Stimulated activated CD4-positive, alpha-beta T cell treated with anti-CD3 and anti-CD28 coated beads, Interleukin-4, amount 100 ng/mL, for 48 hours (primary cell): ENCODE data around the gene PSTPIP1.

Source experiments
- DNase-seq, 2 donors: peaks; one replicate each; pipeline ENCODE4 v3.0.0-alpha.2; 2020; ENCODE audit warnings: low read depth in 2 of 2

Gene PSTPIP1

DNA sequence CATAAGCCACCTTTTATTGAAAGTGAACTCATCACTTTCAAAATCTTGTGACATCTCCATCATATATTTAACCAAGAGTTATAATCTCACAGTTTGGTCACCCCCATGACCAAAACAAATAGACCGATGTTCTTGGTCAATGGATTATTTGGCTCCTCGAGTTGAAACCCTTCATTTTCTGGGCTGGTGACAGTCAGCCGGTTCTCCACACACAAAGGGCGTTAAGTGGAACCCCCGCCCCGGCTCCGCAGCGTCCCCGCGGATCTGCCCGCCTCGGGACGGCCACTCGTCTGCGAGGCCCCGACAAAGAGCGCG is 75.2 kb downstream of the PSTPIP1 start:
- DNase-seq = no peak

- DNase-seq = peak; percentile 84 to 92
These were observed 75.8 kb downstream of the PSTPIP1 start, which contains the start of gene TSPAN3 for GRCh38 chr15:77070495-77071304. Gene TSPAN3 (minus strand): TSS chr15:77071109. CDS start chr15:77070954, 155 bp downstream.

DNA sequence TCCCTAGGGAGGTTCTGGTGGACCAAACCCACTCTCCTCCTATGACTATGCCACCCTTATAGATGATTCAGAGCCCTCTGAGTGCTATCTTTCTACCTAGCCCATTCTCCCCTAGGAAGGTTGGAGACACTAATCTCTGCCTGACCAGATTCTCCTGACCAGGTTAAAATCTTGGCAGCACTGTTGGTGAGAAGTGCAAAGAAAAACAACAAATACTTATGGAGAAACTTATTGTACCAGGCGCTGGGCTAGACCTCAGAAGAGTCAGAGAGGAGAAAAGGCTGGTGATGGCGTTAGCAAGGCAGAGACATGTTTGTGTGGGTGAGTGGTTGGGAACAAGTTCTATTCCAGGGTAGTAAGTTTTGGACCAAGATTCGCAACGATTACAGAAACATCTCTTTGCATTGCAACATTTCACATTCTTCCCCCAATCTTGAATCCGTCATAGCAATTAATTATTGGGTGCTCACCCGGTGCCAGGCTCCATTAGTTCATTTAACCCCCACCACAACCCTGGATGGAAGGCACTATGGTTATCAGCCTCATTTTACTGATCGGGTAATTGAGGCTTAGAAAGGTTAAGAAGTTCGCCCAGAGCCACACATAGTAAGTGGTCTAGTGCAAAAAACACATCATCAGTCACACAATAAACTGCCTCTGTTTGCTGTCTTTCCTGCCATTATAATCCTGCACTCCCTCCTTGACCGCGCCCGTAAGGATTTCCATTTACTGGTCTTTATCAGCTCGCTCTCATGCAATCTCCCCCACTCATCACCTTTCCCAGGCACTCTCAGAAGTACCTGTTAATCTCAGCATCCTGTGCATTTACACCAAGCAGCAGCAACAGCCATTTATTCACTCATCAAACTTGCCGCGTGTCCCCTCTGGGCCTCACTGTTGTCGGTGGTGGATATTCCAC is 76.6 kb downstream of the PSTPIP1 start:
- no peak for DNase-seq

DNA sequence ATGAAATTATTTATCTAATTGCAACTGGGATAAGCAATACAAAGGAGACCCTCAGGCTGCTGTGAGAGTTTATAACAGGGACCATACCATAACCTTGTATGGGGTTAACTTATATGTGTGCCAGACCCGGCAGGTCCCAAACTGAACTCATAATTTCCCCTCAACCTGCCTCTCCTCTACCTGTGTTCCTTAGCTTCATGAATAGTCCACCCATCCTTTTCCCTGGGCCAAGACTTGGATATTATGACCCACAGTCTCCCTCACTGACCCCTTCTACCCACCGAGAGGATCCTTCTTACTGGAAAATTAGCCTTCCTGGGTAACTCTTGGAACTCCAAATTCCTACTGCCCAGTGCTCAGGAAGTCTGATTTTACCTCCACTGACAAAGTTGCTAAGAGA is 79.4 kb downstream of the PSTPIP1 start:
- no peak for DNase-seq

- DNase-seq = no peak
These were observed 80.6 kb downstream of the PSTPIP1 start for GRCh38 chr15:77075528-77075927.

GRCh38 chr15:77076323-77076915 is 81.5 kb downstream of the PSTPIP1 start:
- DNase-seq = no peak

GRCh38 chr15:77081971-77082370 is 87.0 kb downstream of the PSTPIP1 start:
- DNase-seq = no peak

DNA sequence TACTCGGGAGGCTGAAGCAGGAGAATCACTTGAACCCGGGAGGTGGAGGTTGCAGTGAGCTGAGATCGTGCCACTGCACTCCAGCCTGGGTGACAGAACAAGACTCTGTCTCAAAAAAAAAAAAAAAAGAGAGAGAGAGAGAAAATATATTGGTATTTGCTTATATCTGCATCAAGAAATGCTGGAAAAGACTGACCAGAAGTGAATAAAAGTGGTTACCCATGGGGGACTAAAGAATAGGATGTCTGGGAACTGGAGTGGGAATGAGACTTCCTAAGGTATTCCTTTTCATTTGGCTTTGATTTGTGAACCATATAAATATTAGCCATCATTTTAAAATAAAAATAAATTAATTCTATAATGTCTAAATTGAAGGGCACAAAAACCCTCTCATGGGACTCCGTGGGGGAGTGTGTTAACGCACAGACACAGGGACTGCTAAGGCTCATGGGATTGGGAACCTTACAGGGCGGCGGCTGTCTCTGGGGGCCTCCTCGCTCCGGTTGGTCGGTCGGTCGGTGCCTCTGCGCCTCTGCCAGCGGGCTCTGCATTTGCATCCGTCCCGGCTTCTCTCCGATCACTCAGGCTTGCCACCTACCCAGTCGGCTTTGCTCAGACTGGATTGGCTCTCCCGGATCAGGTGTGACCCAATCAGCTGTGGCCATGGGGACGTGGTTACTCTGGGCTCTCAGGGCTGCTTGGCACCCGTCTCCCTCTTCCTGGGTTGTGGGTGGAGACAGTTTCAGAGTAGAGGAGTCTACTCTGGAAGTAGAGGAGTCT is 88.6 kb downstream of the PSTPIP1 start:
- DNase-seq = peak; percentile 43 to 52

DNA sequence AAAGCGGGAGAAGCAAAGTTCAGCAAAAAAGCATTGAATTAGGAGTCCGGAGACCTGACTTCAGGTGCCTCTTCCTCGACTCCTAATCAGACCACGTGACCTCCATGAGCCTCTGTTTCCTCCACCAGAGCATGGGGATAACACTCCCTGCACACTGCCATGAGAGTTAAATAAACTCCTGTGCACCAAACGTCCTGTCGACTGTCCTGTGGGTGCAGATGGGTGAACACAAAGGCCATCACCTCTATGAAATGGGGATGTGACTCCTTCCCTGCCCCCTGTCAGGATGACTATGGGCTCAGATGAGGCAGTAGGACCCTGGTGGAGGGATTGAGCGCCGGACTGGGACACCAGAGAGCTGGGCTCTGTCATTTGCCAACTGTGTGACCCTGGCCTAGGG is 89.5 kb downstream of the PSTPIP1 start:
- DNase-seq = no peak

DNA sequence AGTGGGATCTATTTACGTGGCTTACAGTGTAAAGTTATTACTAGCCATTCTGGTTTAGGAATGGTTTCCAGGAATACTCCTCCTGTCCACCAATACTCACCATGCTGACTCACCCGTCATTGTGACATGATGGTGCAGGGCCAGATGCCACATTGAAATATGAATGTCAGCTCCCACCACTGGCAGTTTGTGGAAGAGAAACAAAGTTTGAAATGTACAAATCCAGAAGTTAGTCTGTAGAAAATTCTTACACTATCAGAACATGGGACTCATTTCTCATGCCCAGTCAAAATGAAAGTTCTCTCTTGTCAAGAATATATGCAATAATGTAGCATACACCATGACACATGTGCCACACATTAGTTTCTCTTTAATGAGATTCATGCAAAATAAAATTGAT is 90.4 kb downstream of the PSTPIP1 start:
- no peak for DNase-seq
